ENCODE data around the gene PDPK1.
"Not testable (repeated sequence)": the region's sequence is repeated elsewhere in the genome, so short reads cannot be mapped to it uniquely, and the experiment has no call there.

GRCh38 chr16:2606820-2607219 lies 69.0 kb downstream of the PDPK1 start:
- not testable (repeated sequence) for TF ChIP-seq CTCF (IDR thresholded peaks at IDR 0.05; ENCODE audit: low read length); EZH2 (IDR thresholded peaks at IDR 0.05; ENCODE audit: borderline replicate concordance, low read length)

Measured in OCI-LY1 (cell line).